ENCODE results near the gene RYR2.

The RYR2 gene

GRCh38 chr1:237386362-237387143 is 344.6 kb downstream of the RYR2 start:
- Histone ChIP-seq H3K4me1 (no peaks in the 10 kb centered on the region), H3K4me2 (ENCODE audit: low read length) (no peak overlapping the region), H3K9me3 (ENCODE audit: control insufficient read depth, low read length) (no peaks in the 10 kb centered on the region), H3K79me2 (no peaks in the 10 kb centered on the region), H2AFZ (no peak overlapping the region), H3K27ac (no peak overlapping the region), H3K36me3 (ENCODE audit: control insufficient read depth, insufficient read depth, low read length) (no peaks in the 10 kb centered on the region), H3K27me3 (ENCODE audit: control insufficient read depth, insufficient read depth, low read length) (no peaks in the 10 kb centered on the region), H3K9ac (no peak overlapping the region), H3K4me3 (ENCODE audit: low read depth, low read length) (no peak overlapping the region)
- TF ChIP-seq CTCF (IDR thresholded peaks at IDR 0.05): peak; percentile 14

GRCh38 chr1:237387144-237387505 is 345.1 kb downstream of the RYR2 start:
- no peak overlapping the region for H3K4me3 ChIP-seq (ENCODE audit: low read depth, low read length)
- H3K79me2 ChIP-seq: no peaks in the 10 kb centered on the region
- no peak for TF ChIP-seq CTCF (IDR thresholded peaks at IDR 0.05)
- no peaks in the 10 kb centered on the region for H3K36me3 ChIP-seq (ENCODE audit: control insufficient read depth, insufficient read depth, low read length)
- H3K27me3 ChIP-seq (ENCODE audit: control insufficient read depth, insufficient read depth, low read length): no peaks in the 10 kb centered on the region
- no peaks in the 10 kb centered on the region for H3K9me3 ChIP-seq (ENCODE audit: control insufficient read depth, low read length)
- no peak overlapping the region for H2AFZ ChIP-seq
- no peak overlapping the region for H3K9ac ChIP-seq
- no peak overlapping the region for H3K27ac ChIP-seq
- H3K4me1 ChIP-seq: no peaks in the 10 kb centered on the region
- H3K4me2 ChIP-seq (ENCODE audit: low read length): no peak overlapping the region

- no peak overlapping the region for H3K9ac ChIP-seq
- H2AFZ ChIP-seq: no peak overlapping the region
- no peaks in the 10 kb centered on the region for H3K79me2 ChIP-seq
- H3K36me3 ChIP-seq (ENCODE audit: control insufficient read depth, insufficient read depth, low read length): no peaks in the 10 kb centered on the region
- TF ChIP-seq CTCF (IDR thresholded peaks at IDR 0.05): no peak
- no peaks in the 10 kb centered on the region for H3K27me3 ChIP-seq (ENCODE audit: control insufficient read depth, insufficient read depth, low read length)
- H3K4me1 ChIP-seq: no peaks in the 10 kb centered on the region
- no peaks in the 10 kb centered on the region for H3K9me3 ChIP-seq (ENCODE audit: control insufficient read depth, low read length)
- no peak overlapping the region for H3K4me2 ChIP-seq (ENCODE audit: low read length)
- H3K4me3 ChIP-seq (ENCODE audit: low read depth, low read length): no peak overlapping the region
- H3K27ac ChIP-seq: no peak overlapping the region
These were observed 348.8 kb downstream of the RYR2 start for GRCh38 chr1:237390823-237391222.

GRCh38 chr1:237393632-237394031 is 351.6 kb downstream of the RYR2 start:
- Histone ChIP-seq H3K4me3 (ENCODE audit: low read depth, low read length) (no peak overlapping the region), H3K36me3 (ENCODE audit: control insufficient read depth, insufficient read depth, low read length) (no peaks in the 10 kb centered on the region), H3K9me3 (ENCODE audit: control insufficient read depth, low read length) (no peaks in the 10 kb centered on the region), H3K4me1 (no peaks in the 10 kb centered on the region), H3K27ac (no peak overlapping the region), H3K27me3 (ENCODE audit: control insufficient read depth, insufficient read depth, low read length) (no peaks in the 10 kb centered on the region), H3K4me2 (ENCODE audit: low read length) (no peak overlapping the region), H3K79me2 (no peaks in the 10 kb centered on the region), H2AFZ (no peak overlapping the region), H3K9ac (no peak overlapping the region)
- no peak for TF ChIP-seq CTCF (IDR thresholded peaks at IDR 0.05)

GRCh38 chr1:237394281-237394680 is 352.3 kb downstream of the RYR2 start:
- no peak overlapping the region for H3K9ac ChIP-seq
- no peaks in the 10 kb centered on the region for H3K4me1 ChIP-seq
- no peaks in the 10 kb centered on the region for H3K36me3 ChIP-seq (ENCODE audit: control insufficient read depth, insufficient read depth, low read length)
- no peaks in the 10 kb centered on the region for H3K79me2 ChIP-seq
- no peak overlapping the region for H3K4me2 ChIP-seq (ENCODE audit: low read length)
- no peaks in the 10 kb centered on the region for H3K9me3 ChIP-seq (ENCODE audit: control insufficient read depth, low read length)
- no peaks in the 10 kb centered on the region for H3K27me3 ChIP-seq (ENCODE audit: control insufficient read depth, insufficient read depth, low read length)
- no peak overlapping the region for H3K27ac ChIP-seq
- H2AFZ ChIP-seq: no peak overlapping the region
- no peak for TF ChIP-seq CTCF (IDR thresholded peaks at IDR 0.05)
- H3K4me3 ChIP-seq (ENCODE audit: low read depth, low read length): no peak overlapping the region
